ENCODE data around the gene BTG2. TPM values are rescaled to one million over a fixed set of nuclear protein-coding genes. Genes with fewer than 3 reads are reported as not detected.

BTG2 gene
- total RNA-seq, 1 experiment from 2014 or later = 2.9 TPM

DNA sequence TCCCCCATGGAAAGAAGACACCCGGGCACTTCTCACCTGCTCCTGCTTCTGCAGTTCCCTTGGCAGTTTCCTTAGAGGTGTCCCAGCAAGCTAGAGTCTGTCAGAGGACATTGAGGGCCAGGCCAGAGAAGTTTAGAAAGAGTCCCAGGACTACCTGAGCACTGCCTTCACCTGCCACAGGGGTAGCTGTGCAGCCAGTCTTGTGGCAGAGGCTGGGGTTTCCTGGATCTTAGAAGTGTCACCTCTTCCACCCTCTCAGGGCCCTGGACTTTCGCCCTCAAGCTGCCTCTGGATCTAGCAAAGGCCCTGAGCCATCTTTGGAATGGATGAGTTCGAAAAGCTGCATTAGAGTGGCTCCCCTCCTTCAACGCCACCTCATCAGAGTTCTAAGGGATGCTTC lies 34.9 kb upstream of the BTG2 start:
- H2BK12ac ChIP-seq (ENCODE audit: insufficient read length, low read depth, low read length) = no peak overlapping the region
- no CpG with 5 or more reads among the region's 4 CpGs for WGBS (ENCODE audit: extremely low coverage, insufficient read length, low lambda C conversion rate)
- Mint-ChIP-seq H3K27ac (no peak overlapping the region), H3K4me3 (no peak overlapping the region), H3K9me3 (no peaks in the 10 kb centered on the region; a peak in 1 of 5 replicates), H3K36me3 (ENCODE audit: insufficient read depth in 1 of 3, low read depth in 3 of 3) (no peaks in the 10 kb centered on the region), H3K27me3 (ENCODE audit: low read depth) (peaks cover 43% of the 10 kb centered on the region), H3K4me1 (peaks cover 13 to 34% of the 10 kb centered on the region in 2 experiments)
- no peak overlapping the region for H4K91ac ChIP-seq (ENCODE audit: insufficient read length, low read depth, low read length)
- no peaks in the 10 kb centered on the region for H3K79me2 ChIP-seq (ENCODE audit: insufficient read depth, low read length)
- H2BK20ac ChIP-seq (ENCODE audit: low read depth, low read length, poor library complexity, severe bottlenecking) = no peak overlapping the region
- peaks cover 2% of the 10 kb centered on the region; the same call in 1 of the 2 replicates for H3K27me3 ChIP-seq (ENCODE audit: insufficient read depth, low read length)
- H3K18ac ChIP-seq (ENCODE audit: insufficient read length, low read depth, low read length) = no peak overlapping the region
- H3K27ac ChIP-seq (ENCODE audit: insufficient read length, low read depth, low read length) = no peak overlapping the region
- H2BK15ac ChIP-seq (ENCODE audit: low read depth, low read length) = no peak overlapping the region
- H4K8ac ChIP-seq (replicated peaks; ENCODE audit: insufficient read length, low read depth, low read length) = no peak overlapping the region
- peaks cover 10% of the 10 kb centered on the region for H3K23me2 ChIP-seq (ENCODE audit: insufficient read length, low read depth, low read length, poor library complexity, severe bottlenecking)
- no peak for DNase-seq
- no peak overlapping the region for H2AK5ac ChIP-seq (ENCODE audit: insufficient read length, low read length)
- H3K14ac ChIP-seq (ENCODE audit: insufficient read depth, low read length) = no peak overlapping the region
- H4K5ac ChIP-seq (ENCODE audit: insufficient read length, low read depth, low read length) = no peak overlapping the region
- no peak overlapping the region for H3T11ph ChIP-seq (ENCODE audit: low read length)
- no peaks in the 10 kb centered on the region for H4K20me1 ChIP-seq (ENCODE audit: control insufficient read depth, insufficient read depth, insufficient read length)
- no peak overlapping the region for H3K4me2 ChIP-seq (ENCODE audit: insufficient read depth, insufficient read length, low read length)
- TF ChIP-seq CTCF (conservative IDR thresholded peaks at IDR 0.05) = peak; percentile 31
- H2AFZ ChIP-seq (ENCODE audit: low read length) = no peak overlapping the region
- H2BK120ac ChIP-seq (ENCODE audit: low read depth, low read length, poor library complexity, severe bottlenecking) = no peak overlapping the region
- H3K9ac ChIP-seq (ENCODE audit: extremely low read depth, insufficient read length, low read length) = no peak overlapping the region
- H3K4ac ChIP-seq (ENCODE audit: low read depth, low read length) = no peak overlapping the region
- no peaks in the 10 kb centered on the region for H3K79me1 ChIP-seq (ENCODE audit: insufficient read depth, low read depth, low read length, poor library complexity, severe bottlenecking)
- no peaks in the 10 kb centered on the region for H3K4me1 ChIP-seq (ENCODE audit: insufficient read depth, low read length)
- no peaks in the 10 kb centered on the region for H3K9me3 ChIP-seq (ENCODE audit: control insufficient read depth, low read depth, low read length)
- no peak overlapping the region for H3K56ac ChIP-seq (ENCODE audit: insufficient read length, low read depth, low read length)
- H2BK5ac ChIP-seq (ENCODE audit: insufficient read length, low read length) = no peak overlapping the region
- no peak overlapping the region for H3K23ac ChIP-seq (ENCODE audit: insufficient read length, low read depth, low read length)
